ENCODE results near the gene TBC1D12.
"Not testable (repeated sequence)": the region's sequence is repeated elsewhere in the genome, so short reads cannot be mapped to it uniquely, and the experiment has no call there.

The TBC1D12 gene
- total RNA-seq: 0 to 1.5 reads per million in 2 donors

- peak in 1 of 5 experiments; percentile 57 for DNase-seq
Observed at GRCh38 chr10:94402204-94402842, at the start of gene TBC1D12. TBC1D12 (plus strand) TSS chr10:94402541; CDS start chr10:94402614, 73 bp downstream.

GRCh38 chr10:94353336-94353735, 49.0 kb upstream of the TBC1D12 start:
- DNase-seq: no peak

DNA sequence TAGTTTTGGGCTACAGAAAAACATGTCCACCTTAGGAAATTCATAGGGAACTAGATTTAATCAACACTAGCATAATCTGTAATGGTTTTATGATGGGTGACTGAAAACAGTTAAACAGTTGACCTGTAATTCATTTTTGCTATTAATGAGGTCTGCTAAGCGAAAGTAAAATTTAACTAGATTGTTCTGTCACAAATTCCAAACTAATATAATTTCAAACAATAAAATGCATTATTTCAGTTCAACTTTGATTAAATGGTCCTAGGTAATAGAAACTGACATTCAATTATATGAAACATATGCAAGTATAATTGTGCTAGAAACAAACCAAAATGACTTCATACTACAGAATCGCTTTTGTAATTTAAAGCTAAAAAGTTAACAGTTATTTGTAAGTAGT, 46.5 kb upstream of the TBC1D12 start:
- DNase-seq: no peak

GRCh38 chr10:94357193-94357592, 45.1 kb upstream of the TBC1D12 start:
- peak in 1 of 5 experiments; percentile 41 for DNase-seq

GRCh38 chr10:94358480-94358879, 43.9 kb upstream of the TBC1D12 start:
- DNase-seq: no peak

DNA sequence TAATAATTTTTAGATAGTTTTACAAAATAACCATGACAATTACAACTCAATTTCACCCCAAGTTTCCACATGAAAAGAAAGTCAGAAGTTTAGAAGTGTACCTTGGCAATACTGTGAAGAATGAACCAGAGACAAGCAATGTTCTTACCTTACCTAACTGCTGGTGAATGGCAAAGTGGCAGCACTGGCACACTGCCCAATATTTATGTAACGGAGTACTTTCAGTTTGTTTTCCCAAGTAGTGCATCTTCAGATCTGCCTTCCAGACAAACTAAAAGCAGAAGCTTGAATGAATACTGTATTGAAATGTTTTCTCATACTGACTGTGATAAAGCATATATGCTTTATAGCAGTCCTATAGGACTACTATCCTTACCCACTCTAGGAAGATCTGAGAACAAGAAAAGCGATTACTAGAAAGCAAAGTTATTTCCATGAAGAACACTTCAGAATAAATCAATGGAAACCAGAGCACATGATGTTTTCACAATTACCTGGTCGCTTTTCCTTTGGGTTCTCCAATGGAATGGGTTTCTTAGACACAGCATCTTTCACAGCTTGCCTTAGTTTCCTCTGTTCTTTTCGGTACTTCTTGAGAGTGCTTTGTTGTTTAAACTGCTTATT, 41.1 kb upstream of the TBC1D12 start:
- peak in 2 of 5 experiments; percentile 18 to 58 for DNase-seq

- DNase-seq: peak; percentile 91 to 96 (median 94)
Observed at GRCh38 chr10:94362360-94363250, 39.7 kb upstream of the TBC1D12 start, which contains the start of gene NOC3L. NOC3L (minus strand) TSS chr10:94362939; CDS start chr10:94362838, 101 bp downstream.

DNA sequence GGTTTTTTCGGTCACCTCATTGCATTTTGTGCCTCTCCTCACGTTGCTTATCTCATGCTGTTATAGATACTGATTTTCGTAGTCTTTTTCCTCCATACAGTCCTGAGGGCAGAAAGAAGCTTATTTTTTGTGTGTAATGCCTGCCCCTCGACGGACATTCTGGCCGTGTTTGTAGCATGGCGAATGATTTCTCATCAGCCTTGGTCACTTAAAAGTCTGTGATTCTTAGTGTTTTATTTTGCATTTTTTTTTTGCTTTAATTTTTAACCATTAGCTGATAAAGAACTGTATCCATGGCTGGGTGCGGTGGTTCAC, 39.1 kb upstream of the TBC1D12 start:
- no peak for DNase-seq

DNA sequence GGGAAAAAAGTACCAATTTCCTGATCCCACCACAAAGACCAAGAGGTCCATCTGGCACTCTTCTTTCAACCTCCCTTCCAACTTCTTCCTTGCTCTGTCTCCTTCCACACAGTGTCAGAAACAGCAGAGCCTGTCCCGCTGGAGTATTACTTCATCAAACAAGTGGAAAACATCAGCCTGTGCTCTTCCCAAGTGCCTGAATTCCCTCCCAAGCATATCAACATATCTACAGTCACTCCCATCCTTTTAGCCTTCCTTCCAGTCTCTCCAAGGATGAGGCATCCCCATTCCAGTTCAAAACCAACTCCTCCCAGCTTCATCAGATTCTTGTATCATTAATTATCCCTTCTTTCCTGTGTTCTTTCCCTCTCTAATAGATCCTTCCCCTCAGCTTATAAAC, 37.9 kb upstream of the TBC1D12 start:
- no peak for DNase-seq

DNA sequence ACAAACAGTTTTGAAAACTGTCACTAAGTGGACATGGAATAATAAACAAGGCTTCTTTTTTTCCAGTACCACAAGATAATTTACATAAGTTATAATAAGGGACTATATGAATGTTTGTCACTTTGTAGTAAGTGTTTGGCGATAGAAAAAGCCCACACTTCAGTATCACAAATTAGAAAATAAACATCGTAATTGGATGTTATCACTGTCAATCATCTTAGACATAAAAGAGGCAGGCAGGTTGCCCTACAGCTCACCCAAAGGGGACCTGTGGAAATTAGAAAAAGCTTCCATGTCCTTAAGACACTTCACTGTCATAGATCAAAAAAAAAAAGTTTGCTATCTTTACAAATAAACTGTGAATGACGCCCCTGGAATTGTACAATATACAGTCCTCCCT, 36.0 kb upstream of the TBC1D12 start:
- DNase-seq: no peak

- no peak for DNase-seq
Observed at GRCh38 chr10:94370501-94370900, 31.8 kb upstream of the TBC1D12 start.

DNA sequence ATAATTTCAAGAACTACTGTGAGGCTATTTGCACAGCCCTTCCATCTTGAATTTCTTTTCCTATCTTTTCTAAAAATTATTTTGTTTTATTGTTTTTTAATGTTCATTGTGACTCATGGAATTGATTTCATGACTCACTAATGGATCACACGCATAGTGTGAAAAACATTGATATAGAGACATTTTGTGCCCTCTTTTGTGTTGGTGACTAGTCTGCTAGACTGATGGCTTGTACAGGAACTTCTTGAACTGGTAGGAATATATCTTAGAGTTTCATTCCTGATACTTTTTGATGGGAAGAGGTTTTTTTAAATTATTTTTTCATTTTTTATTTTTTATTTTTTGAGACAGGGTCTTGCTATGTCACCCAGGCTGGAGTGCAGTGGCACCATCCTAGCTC, 27.0 kb upstream of the TBC1D12 start:
- no peak for DNase-seq

DNA sequence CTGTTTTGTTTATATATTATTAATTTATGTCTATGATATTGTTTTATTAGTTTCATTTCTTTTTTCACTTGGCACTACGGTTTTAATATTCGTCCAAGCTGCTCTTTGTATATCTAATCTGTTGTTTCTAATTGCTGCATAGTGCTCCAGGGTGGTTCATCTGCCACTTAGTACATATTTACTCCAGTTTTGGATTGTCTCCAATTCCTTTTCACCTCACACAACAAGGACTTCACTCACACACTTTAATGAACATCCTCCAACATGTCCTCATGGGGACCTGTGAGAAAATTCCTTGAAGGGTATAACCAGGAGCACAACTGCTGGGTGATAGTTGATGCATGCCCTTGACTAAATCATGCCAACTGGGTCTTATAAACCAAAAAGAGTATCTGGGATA, 25.5 kb upstream of the TBC1D12 start:
- DNase-seq: no peak

GRCh38 chr10:94383530-94383929, 18.8 kb upstream of the TBC1D12 start:
- no peak for DNase-seq

GRCh38 chr10:94385733-94386132, 16.6 kb upstream of the TBC1D12 start:
- DNase-seq: not testable (repeated sequence)

DNA sequence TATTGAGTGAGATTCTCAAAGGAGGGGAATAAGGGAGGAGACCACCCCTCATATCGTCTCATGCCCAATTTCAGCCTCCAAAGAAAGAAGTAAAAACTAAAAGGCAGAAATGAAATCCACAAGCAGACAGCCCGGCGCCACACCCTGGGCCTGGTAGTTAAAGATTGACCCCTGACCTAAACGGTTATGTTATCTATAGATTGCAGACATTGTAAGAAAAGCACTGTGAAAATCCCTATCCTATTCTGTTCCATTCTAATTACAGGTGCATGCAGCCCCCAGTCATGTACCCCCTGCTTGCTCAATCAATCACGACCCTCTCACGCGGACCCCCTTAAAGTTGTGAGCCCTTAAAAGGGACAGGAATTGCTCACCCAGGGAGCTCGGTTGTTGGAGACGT, 10.2 kb upstream of the TBC1D12 start:
- DNase-seq: not testable (repeated sequence)

DNA sequence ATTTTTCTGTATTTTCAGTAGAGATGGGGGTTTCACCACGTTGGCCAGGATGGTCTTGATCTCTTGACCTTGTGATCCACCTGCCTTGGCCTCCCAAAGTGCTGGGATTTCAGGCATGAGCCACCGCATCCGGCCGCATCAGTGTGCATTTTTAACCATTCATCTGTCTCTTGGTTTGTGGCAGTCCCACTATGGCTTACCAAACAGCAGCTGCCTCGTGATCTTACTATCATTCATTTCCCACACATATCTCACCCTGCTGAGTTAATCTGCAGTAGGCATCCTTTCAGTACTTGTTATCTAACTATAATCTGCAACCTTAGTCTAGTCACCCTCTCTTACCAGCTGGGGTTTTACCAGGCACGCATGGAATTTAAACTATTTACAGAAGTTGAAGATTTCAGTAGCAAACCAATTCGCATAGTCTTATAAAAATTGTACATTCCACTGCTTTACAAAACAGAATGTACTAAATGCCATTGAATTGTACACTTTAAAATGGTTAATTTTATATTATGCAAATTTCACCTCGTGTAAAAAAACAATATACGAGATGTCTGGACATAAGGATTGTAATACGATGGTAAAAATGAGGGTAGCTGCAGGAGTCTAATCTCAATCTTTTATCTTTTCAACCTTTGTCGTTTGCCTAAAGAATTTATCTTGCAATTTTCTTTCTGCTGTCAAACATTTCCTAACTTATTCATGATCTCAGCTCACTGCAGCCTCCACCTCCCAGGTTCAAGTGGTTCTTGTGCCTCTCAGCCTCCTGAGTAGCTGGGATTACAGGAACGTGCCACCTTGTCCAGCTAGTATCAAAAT, 4.6 kb upstream of the TBC1D12 start:
- DNase-seq: peak in 1 of 5 experiments; percentile 52

- DNase-seq: no peak
Observed at GRCh38 chr10:94398762-94399161, 3.6 kb upstream of the TBC1D12 start.

DNA sequence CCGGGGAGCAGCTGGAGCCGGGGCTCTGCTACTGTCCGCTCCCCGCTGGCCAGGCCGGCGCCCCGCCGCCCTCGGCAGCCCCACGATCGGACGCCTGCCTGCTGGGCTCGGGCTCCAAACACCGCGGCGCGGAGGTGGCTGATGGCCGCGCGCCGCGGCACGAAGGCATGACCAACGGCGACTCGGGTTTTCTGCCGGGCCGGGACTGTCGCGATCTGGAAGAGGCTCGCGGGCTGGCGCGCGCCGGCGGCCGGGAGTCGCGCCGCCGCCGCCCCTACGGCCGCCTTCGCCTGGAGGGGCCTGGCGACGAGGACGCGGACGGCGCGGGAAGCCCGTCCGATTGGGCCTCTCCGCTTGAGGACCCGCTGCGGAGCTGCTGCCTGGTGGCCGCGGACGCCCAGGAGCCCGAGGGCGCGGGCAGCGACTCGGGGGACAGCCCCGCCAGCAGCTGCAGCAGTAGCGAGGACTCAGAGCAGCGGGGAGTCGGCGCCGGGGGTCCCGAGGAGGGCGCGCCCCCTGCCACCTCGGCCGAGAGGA, 570 bp downstream of the TBC1D12 start:
- DNase-seq: peak in 1 of 5 experiments; percentile 24

GRCh38 chr10:94403380-94404213, 1.3 kb downstream of the TBC1D12 start:
- DNase-seq: peak in 1 of 5 experiments; percentile 58

DNA sequence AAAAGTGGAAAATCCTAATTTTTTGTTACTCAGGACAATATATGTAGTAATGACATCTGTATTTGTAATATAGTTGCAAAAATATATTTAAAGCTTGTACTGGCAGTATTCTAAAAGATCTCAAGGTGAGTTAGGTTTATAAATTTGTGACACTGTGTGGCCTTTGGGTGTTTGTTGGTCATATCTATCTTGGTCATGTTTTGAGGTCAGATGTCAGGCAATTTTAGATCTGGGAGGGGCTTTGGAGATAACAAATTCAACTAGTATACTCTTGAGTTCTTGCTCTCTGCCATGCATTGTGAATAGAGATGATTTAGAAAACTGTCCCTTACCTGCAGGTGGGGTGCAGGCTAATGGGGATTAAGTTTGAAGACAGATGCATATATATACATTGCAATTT, 3.1 kb downstream of the TBC1D12 start:
- no peak for DNase-seq
